Iris pigment epithelial cell (primary cell): ENCODE measurements around the gene ERCC6L2.
A peak's percentile ranks its signal among the peaks of the same experiment; 100 is the strongest.

ENCODE experiments used
- DNase-seq: peaks from one replicate; pipeline ENCODE4 v3.0.0-alpha.2; 2011; ENCODE audit warnings: low read depth

Gene ERCC6L2

DNA sequence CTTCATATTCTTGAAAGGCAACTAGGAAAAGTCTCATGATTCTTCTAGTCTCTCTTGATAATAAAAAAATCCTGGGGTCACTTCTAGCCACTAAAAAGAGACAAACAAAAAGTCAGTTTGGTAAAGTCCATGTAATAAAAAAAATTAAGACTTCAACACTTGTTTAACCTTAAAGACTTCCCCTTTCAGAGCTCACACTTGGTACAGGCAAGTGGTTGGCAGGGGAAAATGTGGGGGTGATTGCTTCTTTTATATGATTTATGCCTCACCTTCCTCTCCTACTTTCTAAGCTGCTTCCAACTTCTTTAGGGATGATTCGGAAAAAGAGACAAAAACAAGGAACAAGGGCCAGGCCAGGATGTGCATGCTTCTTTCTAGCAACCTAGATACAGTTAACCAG is 5.1 kb upstream of the ERCC6L2 start:
- DNase-seq = no peak

DNA sequence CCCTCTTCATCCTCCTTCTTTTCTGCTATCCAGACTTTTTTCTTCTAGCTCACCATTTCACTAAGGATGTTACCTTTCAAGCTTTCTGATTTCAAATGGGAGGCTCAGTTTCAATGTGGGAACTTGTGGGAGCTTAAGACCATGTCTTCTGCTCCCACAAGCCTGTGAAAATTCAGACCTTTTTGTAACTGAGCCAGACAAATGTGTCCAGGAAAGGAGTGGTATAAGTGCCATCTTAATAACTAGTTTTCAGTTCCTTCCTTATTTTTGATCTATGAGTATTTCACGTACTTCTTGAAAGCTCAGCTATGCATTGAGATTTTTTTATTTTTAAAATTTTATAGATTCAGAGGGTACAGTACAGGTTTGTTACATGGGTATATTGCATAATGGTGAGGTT is 4.6 kb upstream of the ERCC6L2 start:
- DNase-seq = no peak

DNA sequence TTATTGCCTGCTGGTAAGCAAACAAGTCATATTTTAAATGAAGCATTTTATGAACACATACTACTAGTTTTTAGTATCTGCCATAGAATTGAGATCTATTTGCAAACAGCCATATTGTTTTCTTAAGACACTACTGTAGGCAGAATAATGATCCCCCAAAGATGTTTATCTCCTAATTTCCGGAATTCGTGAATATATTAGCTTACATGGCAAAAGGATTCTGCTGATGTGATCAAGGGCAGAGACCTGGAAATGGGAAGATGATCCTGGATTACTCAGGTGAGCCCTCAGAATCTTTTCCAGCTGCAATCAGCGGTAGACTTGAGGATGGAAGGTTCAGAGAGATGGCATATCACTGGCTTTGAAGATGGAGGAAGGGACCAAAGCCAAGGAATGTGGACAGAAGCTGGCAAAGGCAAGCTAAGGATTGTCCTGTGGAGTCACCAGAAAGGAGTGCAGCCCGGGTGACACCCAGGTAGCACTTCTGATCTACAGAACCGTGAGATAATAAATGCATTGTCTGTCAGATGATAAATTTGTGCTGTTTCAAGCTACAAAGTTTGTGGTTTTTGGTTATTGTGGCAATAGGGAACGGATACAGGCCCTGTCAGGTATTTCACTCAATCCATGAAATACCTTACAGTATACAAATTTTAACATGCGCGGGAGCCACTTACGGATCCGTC is 1.0 kb upstream of the ERCC6L2 start:
- DNase-seq = no peak

DNA sequence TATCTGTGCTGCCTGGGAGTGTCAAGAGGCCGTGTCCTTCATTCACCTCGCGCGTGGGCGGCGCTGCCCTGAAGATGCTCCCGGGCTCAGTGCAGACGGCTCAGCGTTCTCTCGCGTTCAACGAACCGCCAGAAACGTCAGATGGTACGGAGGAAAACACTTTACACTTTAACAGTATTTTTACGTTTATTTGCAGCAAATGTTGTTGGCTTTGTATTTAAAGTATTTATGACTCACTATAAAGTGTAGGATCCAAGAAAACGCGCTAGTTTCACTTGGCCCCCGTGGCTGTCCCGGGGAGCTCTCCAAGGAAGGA is 544 bp upstream of the ERCC6L2 start:
- DNase-seq = peak; percentile 61

DNA sequence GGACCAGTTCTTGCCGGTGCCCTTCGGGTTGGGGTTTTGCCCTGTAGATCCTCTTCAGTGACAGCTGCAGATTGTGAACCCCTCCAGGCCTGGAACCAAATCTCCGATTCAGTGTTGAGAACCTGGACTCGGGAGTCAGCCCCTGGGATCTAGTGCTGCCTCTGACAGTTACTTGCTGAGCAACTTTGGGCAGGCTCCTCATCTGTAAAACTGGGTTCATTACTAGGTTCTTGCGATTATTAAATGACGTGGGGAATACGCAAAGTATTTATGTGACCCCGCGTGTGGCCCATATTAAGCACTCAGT is 600 bp downstream of the ERCC6L2 start:
- no peak for DNase-seq

DNA sequence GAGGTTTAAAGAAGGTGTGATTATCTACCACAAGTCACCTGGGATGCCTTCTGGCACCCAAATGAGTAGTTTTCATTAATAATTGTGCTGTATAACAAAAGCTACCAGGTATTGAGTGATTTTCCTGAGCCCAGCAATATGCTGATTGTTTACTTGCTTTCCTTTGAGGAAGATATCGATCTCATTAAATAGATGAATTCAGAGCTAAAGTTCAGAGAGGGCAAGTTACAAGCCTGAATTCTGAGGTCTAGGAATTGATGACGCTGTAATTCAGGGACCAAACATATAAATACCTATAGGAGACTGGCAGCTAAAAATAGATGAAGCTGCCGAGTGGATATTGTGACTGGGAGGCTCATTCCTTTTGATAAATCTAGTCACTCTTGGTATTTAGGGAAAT is 1.1 kb downstream of the ERCC6L2 start:
- DNase-seq = no peak

DNA sequence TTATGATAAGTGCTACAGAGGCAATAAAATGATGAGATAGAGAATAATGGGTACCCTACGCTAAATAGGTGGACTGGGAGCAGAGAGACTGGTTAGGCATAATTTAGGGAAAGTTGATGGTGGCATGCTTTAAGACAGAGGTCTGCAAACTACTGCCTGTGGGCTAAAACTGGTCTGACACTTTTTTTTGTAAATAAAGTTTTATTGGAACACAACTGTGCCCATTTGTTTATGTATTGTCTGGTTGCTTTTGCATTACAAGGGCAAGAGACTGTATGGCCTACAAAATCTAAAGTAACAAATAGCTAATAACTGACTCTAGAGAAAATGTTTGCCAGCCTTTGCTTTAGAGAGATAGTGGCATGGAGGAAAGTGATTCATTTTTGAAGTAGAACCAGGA is 2.5 kb downstream of the ERCC6L2 start:
- no peak for DNase-seq

DNA sequence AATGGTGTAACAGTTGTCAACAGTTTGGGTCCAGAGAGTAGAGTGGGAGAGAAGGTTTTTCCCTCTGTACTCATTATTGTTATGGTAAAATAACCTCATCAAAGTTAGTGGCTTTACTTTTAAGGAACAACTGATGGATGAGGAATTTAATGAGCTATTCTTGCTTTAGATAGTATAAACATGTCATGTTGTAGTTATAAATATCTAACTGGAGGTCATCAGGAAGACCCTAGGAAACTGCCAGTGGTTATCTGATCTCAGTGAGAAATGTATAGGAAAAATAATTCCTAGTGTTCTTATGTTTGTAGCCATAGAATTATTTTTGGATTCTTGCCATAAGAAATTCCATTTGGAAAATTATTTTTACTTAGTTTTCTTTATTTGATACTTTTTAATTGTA is 4.1 kb downstream of the ERCC6L2 start:
- no peak for DNase-seq

DNA sequence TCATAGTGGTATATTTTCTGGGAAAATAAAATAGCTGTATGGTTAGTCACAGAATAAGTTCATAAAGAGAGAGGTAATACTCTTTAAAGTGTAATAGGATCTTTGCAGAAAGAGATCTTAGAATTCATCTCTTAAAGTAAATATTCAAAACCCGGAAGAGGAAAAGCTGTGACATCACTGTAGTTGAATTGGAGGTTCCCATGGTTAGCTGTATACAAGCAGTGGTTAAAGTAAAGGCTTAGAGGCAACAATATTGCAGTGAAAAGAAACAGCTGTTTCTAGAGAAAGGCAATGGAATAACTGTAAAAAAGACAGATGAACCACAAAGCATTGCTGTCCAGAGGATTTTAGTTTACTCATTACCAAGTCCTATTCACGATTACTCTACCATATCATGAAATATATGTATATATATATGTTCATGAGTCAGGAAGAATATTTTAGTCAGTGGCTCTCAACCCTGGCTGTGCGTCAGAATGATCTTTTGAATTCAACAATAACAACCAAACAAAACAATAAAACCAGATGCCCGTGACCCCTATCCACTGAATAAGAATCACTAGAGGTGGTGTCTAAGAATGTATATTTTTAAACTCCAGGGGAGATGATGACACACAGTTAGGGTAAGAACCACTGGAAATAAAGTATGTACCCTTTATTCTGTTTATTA is 4.7 kb downstream of the ERCC6L2 start:
- DNase-seq = peak; percentile 88

DNA sequence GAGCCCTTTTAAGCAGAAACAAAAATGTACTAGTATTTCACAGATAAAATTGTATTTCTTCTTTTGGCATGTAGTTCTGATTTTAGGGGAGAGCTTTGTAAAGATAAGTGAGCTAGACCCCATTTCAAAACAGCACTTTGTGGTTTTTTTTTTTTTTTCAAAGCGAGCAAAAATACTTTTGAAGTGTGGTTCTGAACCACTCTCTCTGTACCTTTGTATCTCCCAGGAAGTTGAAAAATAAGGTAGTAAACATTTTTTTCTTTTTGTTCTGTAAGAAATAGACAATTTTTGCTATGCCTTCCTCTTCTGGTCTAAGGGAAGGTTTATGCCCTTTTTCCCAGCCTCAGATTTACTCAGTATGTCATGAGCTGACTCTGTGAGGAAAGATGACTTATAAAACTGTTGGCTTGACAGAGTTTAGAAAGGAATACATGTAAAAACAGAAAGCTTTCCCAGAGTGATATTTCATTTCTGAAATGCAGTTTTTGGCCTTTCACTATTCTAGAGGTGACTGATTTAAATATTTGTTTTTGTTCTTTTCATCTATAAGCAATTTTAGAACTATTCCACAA is 12.5 kb downstream of the ERCC6L2 start:
- DNase-seq = no peak

DNA sequence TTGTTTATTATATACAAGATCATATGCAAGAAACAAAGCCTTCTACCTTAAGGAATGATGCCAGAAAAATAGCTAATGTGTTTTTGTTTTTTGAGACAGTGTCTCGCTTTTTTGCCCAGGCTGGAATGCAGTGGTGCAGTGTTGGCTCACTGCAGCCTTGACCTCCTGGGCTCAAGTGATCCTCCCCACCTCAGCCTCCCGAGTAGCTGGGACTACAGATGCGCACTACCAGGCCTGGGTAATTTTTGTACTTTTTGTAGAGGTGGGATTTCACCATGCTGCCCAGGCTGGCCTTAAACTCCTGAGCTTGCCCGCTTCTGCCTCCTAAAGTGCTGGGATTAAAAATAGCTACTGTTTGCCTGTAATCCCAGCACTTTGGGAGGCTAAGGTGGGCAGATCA is 15.1 kb downstream of the ERCC6L2 start:
- DNase-seq = no peak

DNA sequence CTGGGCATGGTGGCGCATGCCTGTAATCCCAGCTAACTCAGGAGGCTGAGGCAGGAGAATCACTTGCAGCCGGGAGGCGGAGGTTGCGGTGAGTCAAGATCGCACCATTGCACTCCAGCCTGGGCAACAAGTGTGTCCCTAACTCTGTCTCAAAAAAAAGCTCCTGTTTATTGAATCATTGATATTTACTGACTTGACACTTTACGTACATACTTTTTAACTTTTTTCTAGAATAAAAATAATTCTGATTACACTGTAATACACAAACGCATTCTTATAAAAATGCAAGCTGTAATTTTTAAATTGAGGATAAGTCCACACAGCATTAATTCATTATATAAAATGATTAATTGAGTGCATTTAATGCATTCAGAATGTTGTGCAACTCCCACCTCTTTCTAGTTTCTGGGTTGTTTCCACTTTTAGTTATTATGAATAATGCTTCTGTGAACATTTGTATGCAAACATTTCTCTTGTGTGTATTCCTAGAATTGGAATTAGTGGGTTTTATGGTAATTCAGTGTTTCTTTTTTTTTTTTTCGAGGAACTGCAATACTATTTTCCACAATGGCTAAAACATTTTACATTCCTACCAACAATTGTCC is 15.7 kb downstream of the ERCC6L2 start:
- no peak for DNase-seq

DNA sequence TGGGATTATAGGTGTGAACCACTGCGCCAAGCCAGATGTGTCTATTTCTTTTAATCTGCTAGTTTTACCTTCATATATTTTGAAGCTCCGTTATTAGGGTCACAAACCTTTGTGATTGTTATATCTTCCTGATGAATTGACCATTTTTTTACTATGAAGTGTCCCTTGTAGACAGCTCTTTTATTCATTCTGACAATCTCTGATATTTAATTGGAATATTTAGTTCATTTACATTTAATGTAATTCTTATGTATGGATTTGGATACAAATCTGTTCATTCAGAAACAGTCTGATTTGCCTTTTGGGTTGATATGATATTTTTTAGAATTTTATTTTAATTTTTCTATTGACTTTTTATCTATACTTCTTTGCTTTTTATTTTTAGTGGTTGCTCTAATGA is 17.2 kb downstream of the ERCC6L2 start:
- no peak for DNase-seq

DNA sequence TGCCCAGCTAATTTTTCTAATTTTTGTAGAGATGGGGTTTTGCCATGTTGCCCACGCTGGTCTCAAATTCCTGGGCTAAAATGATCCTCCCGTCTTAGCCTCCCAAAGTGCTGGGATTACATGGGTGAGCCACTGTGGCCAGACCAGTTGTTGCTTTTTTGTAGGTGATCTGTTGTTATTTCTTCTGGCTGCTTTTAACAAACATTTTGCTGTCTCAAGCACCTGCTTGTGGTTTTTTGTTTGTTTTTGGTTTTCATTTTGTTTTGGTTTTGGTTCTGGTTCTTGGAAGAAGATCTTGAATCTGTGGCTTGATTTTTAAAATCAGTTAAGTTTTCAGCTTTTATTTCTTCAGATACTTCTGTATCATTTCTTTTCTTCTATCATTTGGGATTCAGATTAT is 21.1 kb downstream of the ERCC6L2 start:
- no peak for DNase-seq

DNA sequence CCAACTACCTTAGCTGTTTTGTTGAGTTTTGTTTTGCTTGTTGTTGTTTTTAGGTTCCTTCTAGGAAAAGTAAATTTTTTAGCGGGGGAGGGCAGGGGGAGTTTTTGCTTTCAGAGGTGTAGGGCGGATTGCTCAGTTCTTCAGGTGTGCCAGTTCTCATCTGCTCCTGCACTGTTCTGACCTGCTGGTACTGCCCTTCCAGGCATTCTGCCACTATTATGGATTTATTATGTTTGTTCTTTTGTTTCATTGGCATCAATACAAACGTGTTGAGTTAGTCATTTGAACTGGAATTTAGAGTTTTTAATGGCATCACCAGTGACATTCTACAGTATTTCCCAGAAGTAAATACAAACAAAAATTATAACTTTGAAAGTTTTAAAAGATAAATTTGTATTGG is 26.0 kb downstream of the ERCC6L2 start:
- no peak for DNase-seq

DNA sequence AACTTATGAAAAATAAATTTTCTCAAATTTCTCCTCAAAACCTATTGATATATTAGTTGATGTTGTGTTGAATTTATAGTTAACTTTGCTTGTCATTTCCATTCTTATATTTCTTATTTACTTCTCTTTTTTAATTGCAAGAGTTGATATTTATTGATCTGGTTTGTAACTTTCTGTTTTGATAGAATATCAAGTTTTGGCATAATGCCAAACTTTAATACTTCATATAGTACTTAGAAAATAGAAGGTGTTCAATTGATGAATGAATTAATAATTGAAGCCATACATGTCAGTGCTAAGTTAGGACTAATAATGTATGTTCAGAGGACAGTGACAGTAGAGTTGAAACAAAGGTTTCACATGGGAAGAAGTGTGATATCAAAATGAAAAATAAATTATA is 27.9 kb downstream of the ERCC6L2 start:
- DNase-seq = no peak

DNA sequence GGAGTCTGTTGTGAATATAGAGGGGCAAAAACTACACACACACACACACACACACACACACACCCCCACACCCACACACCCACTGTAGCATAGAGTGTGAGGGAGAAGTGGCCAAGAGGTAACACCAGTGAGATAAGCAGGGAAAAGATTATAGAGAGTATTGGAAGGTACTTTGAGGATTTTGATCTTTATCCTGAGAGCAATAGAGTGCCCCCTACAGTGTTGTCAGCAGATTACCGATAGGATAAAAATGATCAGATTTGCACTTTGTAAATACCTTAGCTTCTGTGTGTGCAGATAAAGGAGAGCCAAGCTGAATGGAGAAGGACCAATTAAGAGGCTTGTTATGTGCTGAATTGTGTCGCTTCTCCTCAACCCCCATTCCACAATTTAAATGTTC is 32.3 kb downstream of the ERCC6L2 start:
- DNase-seq = no peak

DNA sequence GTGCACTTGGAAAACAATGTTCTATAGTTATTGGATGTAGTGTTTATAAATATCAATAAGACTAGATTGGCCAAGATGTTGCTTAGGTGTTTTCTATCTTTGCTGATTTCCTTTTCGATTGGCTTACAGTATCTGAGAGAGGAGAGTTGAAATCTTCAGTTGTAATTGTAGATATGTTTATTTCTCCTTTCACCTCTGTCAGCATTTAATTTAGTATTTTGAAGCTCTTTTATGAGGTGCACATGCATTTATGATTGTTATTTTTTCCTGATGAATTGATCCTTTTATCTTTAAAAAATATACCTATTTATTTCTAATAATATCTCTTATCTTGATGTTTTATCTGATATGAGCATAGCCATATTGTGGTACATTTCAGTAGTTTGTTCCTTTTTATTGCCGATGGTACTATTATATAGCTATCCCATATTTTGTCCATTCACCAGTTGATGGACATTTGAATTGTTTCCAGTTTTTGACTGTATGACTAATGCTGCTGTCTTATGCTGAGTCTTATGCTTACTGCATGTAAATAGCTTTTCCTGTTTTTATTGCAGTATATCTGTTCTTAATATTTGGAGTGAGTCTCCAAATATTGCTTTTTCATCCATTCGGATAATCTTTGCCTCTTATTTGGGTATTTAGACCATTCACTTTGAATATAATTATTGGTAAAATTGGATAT is 34.7 kb downstream of the ERCC6L2 start:
- peak; percentile 47 for DNase-seq

DNA sequence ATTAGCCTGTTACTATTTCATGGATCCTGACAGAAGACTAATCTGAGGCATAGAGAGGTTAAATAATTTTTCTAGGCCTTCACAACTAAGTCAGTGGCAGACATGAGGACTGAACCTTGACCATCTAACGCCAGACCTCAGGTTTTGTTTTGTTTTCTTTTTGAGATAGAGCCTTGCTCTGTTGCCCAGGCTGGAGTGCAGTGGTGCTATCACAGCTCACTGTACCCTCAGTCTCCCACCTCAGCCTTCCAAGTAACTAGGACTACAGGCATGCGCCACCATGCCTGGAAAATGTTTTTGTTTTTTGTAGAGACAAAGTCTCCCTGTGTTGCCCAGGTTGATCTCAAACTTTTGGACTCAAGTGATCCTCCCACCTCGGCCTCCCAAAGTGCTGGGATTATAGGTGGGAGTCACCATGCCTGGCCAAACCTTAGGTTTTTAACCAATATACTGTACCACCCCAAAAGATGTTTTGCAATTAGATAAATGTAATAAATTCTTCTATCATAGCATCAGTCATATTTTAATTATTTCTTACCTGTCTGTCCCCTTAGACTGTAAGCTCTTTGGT is 35.4 kb downstream of the ERCC6L2 start:
- DNase-seq = no peak

DNA sequence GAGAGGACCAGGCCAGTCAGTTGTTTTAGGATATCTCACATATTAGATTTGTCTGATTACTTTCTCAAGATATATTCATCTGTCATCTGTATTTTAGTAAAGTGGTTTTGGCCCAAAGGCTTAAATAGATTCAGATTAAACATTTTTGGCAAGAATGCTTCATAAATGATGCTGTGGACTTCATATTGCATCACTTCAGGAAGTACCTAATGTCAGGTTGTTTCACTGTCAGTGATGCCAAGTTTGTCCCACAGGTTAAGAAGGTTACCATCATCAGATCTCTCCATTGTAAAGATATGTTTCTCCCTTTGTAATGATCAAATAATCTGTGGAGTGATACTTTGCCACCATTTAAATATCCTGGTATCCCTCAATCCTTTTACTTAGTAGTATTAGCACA is 37.3 kb downstream of the ERCC6L2 start:
- no peak for DNase-seq

DNA sequence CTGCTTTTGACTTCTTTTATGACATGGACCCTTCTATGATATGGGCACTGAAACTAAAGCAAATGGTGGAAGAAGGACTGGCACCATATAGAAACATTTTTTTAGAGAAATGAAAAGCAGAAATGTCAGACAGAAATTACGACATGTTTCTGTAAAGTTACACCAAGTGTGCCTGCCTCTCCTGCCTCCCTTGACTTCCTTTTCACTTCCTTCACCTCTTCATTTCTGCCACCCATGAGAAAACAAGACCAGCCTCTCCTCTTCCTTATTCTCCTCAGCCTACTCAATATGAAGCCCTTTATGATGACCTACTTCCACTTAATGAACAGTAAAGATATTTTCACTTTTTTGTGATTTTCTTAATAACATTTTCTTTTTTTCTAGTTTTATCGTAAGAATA is 44.5 kb downstream of the ERCC6L2 start:
- no peak for DNase-seq

DNA sequence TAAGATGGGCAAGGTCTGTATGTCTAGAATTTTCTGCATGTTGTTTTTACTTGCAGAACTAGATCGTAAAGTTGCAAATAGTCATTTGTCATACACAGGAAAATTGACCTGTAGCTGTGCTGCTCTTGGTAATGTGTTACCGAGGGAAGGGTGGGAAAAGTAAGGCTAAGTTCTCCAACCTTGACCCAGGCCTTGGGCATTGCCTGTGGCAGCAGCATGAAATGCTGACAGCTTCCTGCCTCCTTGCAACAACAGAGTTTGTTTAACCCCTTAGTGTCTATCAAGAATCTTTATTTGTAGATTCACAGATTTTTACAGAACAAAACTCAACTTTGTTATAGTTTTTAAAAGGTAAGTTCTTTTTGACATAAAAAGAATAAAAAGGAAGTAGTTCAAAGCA is 48.3 kb downstream of the ERCC6L2 start:
- DNase-seq = no peak

DNA sequence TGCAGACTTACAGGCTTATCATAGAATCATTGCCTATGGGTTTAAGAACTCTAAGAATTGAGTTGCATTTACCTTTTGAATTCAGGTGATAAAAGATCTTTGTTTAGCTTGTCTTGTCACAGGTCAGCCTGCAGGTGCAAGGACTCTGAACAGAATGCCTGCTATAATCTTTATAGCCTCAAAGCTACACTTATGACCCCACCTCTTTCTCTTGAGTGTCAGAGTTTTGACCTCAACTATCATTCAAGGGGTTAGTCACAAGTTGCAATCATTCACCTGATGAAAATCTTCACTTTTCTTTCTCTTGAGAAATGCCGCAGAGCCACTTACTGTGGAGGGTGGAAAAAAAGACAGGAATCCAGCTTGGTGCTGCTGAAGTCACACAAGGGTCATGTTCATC is 49.5 kb downstream of the ERCC6L2 start:
- no peak for DNase-seq
